Esophagus (tissue), 2 donors: ENCODE data around the gene PCBD2. TPM values are rescaled to one million over a fixed set of nuclear protein-coding genes. Genes with fewer than 3 reads are reported as not detected.
"Not testable (repeated sequence)": the region's sequence is repeated elsewhere in the genome, so short reads cannot be mapped to it uniquely, and the experiment has no call there.

Source experiments
- H3K27ac ChIP-seq, 2 donors: one replicate each; pipeline ENCODE4 v1.5.1; 2013; ENCODE audit warnings: low read depth in 2 of 2, mild to moderate bottlenecking in 2 of 2, inconsistent platforms in 1 of 2, low read length in 1 of 2, moderate library complexity in 1 of 2
- H3K27me3 ChIP-seq, 2 donors: one replicate each; pipeline ENCODE4 v1.6.1; 2013; ENCODE audit warnings: low read length in 2 of 2, control low read depth in 1 of 2, mild to moderate bottlenecking in 1 of 2; ENCODE audit not compliant: insufficient read depth in 2 of 2, control insufficient read depth in 1 of 2
- H3K36me3 ChIP-seq, 2 donors: one replicate each; pipeline ENCODE4 v1.6.1; 2013; ENCODE audit warnings: low read length in 1 of 2; ENCODE audit not compliant: control insufficient read depth in 2 of 2, insufficient read depth in 2 of 2
- H3K4me1 ChIP-seq, 2 donors: one replicate each; pipeline ENCODE4 v1.6.1; 2013; ENCODE audit warnings: low read length in 1 of 2; ENCODE audit not compliant: control insufficient read depth in 2 of 2, insufficient read depth in 2 of 2
- H3K4me3 ChIP-seq, 2 donors: one replicate each; pipeline ENCODE4 v1.5.1; 2013; ENCODE audit warnings: low read length in 2 of 2, mild to moderate bottlenecking in 2 of 2, low read depth in 1 of 2, moderate library complexity in 1 of 2
- H3K9me3 ChIP-seq, 2 donors: one replicate each; pipeline ENCODE4 v1.6.1; 2013; ENCODE audit warnings: mild to moderate bottlenecking in 2 of 2, low read depth in 1 of 2, low read length in 1 of 2, moderate library complexity in 1 of 2; ENCODE audit not compliant: control insufficient read depth in 2 of 2, insufficient read depth in 1 of 2
- WGBS, 2 donors: extraction: QIAGEN DNeasy Blood & Tissue Kit; methylation state at CpG; one replicate each; pipeline ENCODE4 v1.1.7; 2013; 5-methylcytosine and 5-hydroxymethylcytosine counted together
- polyA plus RNA-seq, 2 donors: library from polyadenylated mRNA; stranded (reverse); fragments of 200-250 nt; gene quantifications; one replicate each; pipeline ENCODE4 v1.2.3, GENCODE V29; 2013
- donor health status: healthy with polysubstance abuse.
- donor health status: Bipolar disorder and iron deficiency.

PCBD2 gene
- polyA plus RNA-seq, 2 donors, result 5.7 to 6.0 TPM

DNA sequence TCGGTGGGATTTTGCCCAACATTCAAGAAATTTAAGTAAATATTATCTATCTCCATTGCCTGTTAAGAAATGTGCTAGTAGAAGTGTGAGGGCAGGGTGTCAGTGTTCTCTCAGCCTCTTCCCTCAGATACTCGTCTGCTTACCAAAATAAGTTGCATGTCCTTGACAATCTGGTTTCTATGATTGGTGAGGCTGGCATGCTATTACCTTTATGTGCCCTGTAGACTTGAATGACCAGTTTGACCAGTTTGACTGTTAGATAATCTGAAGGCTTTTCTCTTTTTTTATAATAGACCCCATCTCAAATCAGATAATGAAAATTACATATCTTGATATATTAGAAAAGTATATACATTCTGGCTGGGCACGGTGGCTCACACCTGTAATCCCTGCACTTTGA lies 63.1 kb downstream of the PCBD2 start:
- no peaks in the 10 kb centered on the region for H3K27me3 ChIP-seq
- no peaks in the 10 kb centered on the region for H3K9me3 ChIP-seq
- peaks cover 0 to 5% of the 10 kb centered on the region in 2 donors for H3K36me3 ChIP-seq
- H3K4me1 ChIP-seq, result peaks cover 0 to 3% of the 10 kb centered on the region in 2 donors
- no peak overlapping the region for H3K4me3 ChIP-seq
- peak overlapping the region in 1 of 2 donors; percentile 6 for H3K27ac ChIP-seq
- 75 to 81% methylated on average over 3 of the region's 3 CpGs for WGBS, 2 donors

DNA sequence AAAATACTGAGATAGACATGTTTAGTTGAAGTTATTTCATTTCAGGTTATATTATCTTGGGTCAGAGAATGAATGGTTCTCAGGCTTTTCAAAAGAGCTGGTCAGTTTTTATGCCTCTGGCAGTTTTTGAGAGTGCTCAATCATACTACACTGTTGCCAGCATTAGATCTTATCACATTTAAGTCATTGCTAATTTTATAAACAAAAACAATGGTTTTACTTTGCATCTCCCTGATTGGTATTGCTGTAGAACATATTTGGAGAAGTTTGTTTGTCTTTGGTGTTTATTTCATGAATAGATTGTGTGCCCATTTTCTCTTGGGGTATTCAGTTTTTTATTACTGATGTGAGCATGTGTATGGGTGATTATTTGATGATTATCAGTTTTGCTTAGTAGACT lies 64.2 kb downstream of the PCBD2 start:
- Histone ChIP-seq H3K4me3 (no peak overlapping the region), H3K36me3 (peaks cover 0 to 5% of the 10 kb centered on the region in 2 donors), H3K9me3 (no peaks in the 10 kb centered on the region), H3K27ac (no peak overlapping the region), H3K27me3 (no peaks in the 10 kb centered on the region), H3K4me1 (peaks cover 0 to 3% of the 10 kb centered on the region in 2 donors)

DNA sequence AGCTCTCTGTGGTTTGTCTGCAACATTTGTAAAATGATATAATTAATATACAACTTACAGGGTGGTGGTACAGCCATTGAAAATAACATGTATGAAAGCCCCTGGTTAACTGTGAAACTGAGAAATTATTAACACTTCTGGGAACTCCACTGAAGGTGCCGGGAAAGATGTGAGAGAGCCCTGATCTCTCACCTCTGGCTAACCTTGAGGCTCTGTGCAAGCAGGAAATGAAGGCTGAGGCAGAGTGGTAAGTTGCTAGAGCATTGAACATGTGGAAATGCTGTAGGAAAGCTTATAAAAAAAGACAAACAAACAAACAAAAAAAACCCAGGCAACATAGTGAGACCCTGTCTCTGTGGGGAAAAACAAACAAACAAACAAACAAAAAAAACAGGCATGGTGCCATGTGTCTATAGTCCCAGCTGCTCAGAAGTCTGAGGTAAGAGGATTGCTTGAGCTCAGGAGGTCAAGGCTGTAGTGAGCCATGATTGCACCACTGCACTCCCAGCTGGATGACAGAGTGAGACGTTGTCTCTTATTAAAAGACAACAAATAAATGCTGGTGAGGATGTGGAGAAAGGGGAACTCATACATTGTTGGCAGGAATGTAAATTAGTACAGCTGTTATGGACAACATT lies 70.3 kb downstream of the PCBD2 start:
- no peak overlapping the region for H3K4me3 ChIP-seq
- 66 to 83% methylated on average over 2 of the region's 2 CpGs for WGBS, 2 donors
- no peaks in the 10 kb centered on the region for H3K4me1 ChIP-seq
- H3K36me3 ChIP-seq, result peaks cover 0 to 2% of the 10 kb centered on the region in 2 donors
- H3K27me3 ChIP-seq, result no peaks in the 10 kb centered on the region
- no peak overlapping the region for H3K27ac ChIP-seq
- H3K9me3 ChIP-seq, result peaks cover 0 to 11% of the 10 kb centered on the region in 2 donors

DNA sequence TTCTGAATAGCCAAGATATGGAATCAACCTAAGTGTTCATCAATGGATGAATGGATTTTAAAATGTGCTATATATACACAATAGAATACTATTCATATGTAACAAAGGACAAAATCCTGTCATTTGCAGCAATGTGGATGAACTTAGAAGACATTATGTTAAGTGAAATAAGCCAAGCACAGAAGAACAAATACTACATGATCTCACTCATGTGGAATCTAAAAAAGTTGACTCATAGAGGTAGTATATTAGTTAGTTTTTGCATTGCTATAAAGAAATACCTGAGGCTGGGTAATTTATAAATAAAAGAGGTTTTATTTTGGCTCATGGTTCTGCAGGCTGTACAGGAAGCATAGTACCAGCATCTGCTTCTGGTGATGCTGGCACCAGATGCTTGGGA lies 70.9 kb downstream of the PCBD2 start:
- no peaks in the 10 kb centered on the region for H3K36me3 ChIP-seq
- H3K4me3 ChIP-seq, result no peak overlapping the region
- H3K9me3 ChIP-seq, result peaks cover 0 to 11% of the 10 kb centered on the region in 2 donors
- no peak overlapping the region for H3K27ac ChIP-seq
- no peaks in the 10 kb centered on the region for H3K4me1 ChIP-seq
- H3K27me3 ChIP-seq, result no peaks in the 10 kb centered on the region

DNA sequence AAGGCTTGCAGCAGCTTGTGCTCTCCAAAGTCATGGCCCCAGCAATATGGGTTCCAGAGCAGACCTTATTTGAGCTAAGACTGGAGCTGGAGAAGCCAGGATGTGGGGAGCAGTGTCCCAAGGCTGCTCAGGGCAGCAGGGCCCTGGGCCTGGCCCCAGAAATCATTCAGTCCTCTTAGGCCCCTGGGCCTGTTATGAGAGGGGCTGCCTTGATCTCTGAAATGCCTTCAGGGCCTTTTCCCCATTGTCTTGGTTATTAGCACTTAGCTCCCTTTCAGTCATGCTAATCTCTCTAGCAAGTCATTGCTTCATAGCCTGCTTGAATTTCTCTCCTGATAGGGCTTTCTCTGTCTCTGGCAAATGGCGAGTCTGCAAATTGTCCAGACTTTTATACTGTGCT lies 71.9 kb downstream of the PCBD2 start:
- Histone ChIP-seq H3K9me3 (peaks cover 0 to 13% of the 10 kb centered on the region in 2 donors), H3K4me3 (no peak overlapping the region)

DNA sequence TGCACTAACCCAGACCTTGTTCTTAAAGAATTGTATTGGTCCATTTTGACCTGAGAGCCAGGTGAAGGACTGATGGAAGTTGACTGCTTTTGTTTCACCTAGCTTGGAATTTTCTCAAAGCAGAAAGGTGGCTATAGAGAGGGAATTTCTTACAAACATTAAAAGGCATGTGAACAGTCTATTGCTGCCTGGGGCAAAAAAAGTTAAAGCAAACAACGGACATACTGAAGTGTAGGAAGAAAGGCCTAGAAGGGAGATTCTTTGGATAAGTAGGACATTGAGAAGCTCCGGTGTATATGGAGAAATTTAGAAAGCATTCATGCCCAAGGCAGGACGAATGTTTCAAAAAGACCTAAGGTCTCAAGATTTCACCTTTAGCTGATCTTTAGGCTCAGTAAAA lies 74.5 kb downstream of the PCBD2 start:
- no peaks in the 10 kb centered on the region for H3K36me3 ChIP-seq
- no peaks in the 10 kb centered on the region for H3K4me1 ChIP-seq
- no peaks in the 10 kb centered on the region for H3K27me3 ChIP-seq
- H3K9me3 ChIP-seq, result peaks cover 0 to 14% of the 10 kb centered on the region in 2 donors
- no peak overlapping the region for H3K27ac ChIP-seq
- H3K4me3 ChIP-seq, result no peak overlapping the region
- WGBS, 2 donors, result 86 to 89% methylated on average over 3 of the region's 3 CpGs

More for the DNA sequence above, 71.9 kb downstream of the PCBD2 start:
- no peaks in the 10 kb centered on the region for H3K36me3 ChIP-seq
- no peaks in the 10 kb centered on the region for H3K27me3 ChIP-seq
- WGBS, 2 donors, result 95 to 96% methylated on average over 1 of the region's 1 CpG
- H3K4me1 ChIP-seq, result no peaks in the 10 kb centered on the region
- H3K27ac ChIP-seq, result no peak overlapping the region

DNA sequence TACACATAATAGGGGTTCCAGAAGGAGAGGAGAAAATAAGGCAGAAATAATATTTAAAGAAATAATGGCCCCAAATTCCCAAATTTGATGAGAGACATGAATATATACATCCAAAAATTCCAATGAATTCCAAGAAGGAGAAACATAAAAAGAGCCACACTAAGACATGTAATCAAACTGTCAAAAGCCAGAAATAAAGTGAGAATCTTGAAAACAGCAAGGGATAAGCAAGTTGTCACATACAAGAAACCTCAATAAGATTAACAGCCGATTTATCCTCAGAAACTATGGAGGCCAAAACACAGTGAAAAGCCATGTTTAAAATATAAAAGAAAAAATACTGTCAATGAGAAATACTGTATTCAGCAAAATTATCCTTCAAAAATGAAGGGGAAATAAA lies 77.3 kb downstream of the PCBD2 start:
- peaks cover 0 to 8% of the 10 kb centered on the region in 2 donors for H3K9me3 ChIP-seq
- H3K36me3 ChIP-seq, result no peaks in the 10 kb centered on the region
- H3K4me3 ChIP-seq, result no peak overlapping the region
- no peaks in the 10 kb centered on the region for H3K27me3 ChIP-seq
- 95 to 100% methylated on average over 1 of the region's 1 CpG for WGBS, 2 donors
- H3K4me1 ChIP-seq, result no peaks in the 10 kb centered on the region
- H3K27ac ChIP-seq, result no peak overlapping the region

DNA sequence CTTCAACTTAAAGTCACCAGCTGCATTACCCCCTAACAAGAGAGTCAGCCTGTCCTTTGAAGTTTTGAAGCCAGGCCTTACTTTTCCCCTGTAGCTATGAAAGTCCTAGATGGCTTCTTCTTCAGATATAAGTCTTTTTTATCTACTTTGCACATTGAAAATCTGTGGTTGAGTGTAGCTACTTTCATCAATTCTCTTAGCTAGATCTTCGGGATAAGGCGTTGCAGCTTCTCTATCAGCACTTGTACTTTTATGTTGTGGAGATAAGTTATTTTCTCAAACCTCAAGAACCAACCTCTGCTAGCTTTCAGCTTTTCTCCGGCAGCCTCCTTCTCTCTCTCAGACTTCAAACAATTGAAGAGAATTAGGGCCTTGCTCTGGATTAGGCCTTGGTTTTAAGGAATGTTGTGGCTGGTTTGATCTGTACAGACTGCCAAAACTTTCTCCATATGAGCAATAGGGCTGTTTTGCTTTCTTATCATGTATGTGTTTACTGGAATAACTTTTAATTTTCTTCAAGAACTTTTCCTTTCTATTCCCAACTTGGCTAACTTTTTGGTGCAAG lies 84.4 kb downstream of the PCBD2 start:
- no peaks in the 10 kb centered on the region for H3K4me1 ChIP-seq
- H3K9me3 ChIP-seq, result no peaks in the 10 kb centered on the region
- H3K36me3 ChIP-seq, result no peaks in the 10 kb centered on the region
- H3K27me3 ChIP-seq, result no peaks in the 10 kb centered on the region
- H3K27ac ChIP-seq, result no peak overlapping the region
- H3K4me3 ChIP-seq, result no peak overlapping the region
- 82 to 87% methylated on average over 3 of the region's 3 CpGs for WGBS, 2 donors

DNA sequence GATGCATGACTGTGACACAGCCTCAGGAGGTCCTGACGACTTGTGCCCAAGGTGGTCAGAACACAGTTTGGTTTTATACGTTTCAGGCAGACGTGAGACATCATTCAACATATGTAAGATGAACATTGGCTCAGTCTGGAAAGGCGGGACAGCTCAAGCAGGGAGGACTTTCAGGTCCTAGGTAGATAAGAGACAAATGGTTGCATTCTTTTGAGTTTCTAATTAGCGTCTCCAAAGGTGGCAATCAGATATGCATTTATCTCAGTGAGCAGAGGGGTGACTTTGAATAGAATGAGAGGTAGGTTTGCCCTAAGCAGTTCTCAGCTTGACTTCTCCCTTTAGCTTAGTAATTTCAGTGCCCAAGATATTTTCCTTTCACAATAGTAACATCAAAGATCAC lies 85.3 kb downstream of the PCBD2 start:
- H3K4me1 ChIP-seq, H3K9me3 ChIP-seq, H3K27ac ChIP-seq, H3K4me3 ChIP-seq, H3K27me3 ChIP-seq, H3K36me3 ChIP-seq: not testable (repeated sequence)
- 83 to 86% methylated on average over 5 of the region's 5 CpGs for WGBS, 2 donors

DNA sequence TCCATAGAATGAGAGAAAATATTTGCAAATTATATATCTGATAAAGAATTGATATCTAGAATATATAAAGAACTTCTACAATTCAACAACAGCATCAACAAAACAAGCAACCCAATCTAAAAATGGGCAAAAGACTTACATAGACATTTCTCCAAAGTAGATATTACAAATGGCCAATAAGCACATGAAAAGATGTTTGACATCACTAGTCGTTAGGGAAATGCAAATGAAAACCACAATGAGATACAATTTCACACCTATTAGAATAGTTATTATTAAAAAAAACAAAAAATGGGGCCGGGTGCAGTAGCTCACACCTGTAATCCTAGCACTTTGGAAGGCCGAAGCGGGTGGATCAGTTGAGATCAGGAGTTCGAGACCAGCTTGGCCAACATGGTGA lies 87.2 kb downstream of the PCBD2 start:
- no peaks in the 10 kb centered on the region for H3K36me3 ChIP-seq
- no peaks in the 10 kb centered on the region for H3K27me3 ChIP-seq
- no peak overlapping the region for H3K4me3 ChIP-seq
- 93 to 95% methylated on average over 5 of the region's 5 CpGs for WGBS, 2 donors
- H3K4me1 ChIP-seq, result no peaks in the 10 kb centered on the region
- no peaks in the 10 kb centered on the region for H3K9me3 ChIP-seq
- no peak overlapping the region for H3K27ac ChIP-seq
